ENCODE data around the gene RBP5. TPM values are rescaled to one million over a fixed set of nuclear protein-coding genes. Genes with fewer than 3 reads are reported as not detected.

The RBP5 gene
- total and polyA plus RNA-seq, 9 of the 15 experiments (the other 6 are each of a cell fraction or from before 2014, with no cell fraction given), result 8.6 to 22.5 (median 11.4) TPM

- TF ChIP-seq BRD4 (IDR thresholded peaks at IDR 0.05), result no peak
- no peak for TF ChIP-seq CSDE1 (IDR thresholded peaks at IDR 0.05)
- TF ChIP-seq TRIM28 (IDR thresholded peaks at IDR 0.05), result no peak
- TF ChIP-seq ZFP1 (CRISPR knock-in tag; IDR thresholded peaks at IDR 0.05), result no peak
- no peak for TF ChIP-seq FUS (optimal IDR thresholded peaks at IDR 0.05; ENCODE audit: low read depth, low read length)
- no peak for TF ChIP-seq SPI1 (IDR thresholded peaks at IDR 0.05; ENCODE audit: borderline replicate concordance, low read depth, low read length)
- TF ChIP-seq NCOA1 (IDR thresholded peaks at IDR 0.05; ENCODE audit: low read depth), result peak; percentile 79
- no peak for TF ChIP-seq ZNF586 (CRISPR knock-in tag; conservative IDR thresholded peaks at IDR 0.05)
- no peak for TF ChIP-seq ZFP30 (CRISPR knock-in tag; IDR thresholded peaks at IDR 0.05; ENCODE audit: borderline replicate concordance)
- TF ChIP-seq ATF7 (IDR thresholded peaks at IDR 0.05), result no peak
- TF ChIP-seq PTBP1 (IDR thresholded peaks at IDR 0.05; ENCODE audit: low read depth, low read length), result no peak
- TF ChIP-seq BMI1 (IDR thresholded peaks at IDR 0.05; ENCODE audit: low read length), result no peak
- TF ChIP-seq, protein P1, sequence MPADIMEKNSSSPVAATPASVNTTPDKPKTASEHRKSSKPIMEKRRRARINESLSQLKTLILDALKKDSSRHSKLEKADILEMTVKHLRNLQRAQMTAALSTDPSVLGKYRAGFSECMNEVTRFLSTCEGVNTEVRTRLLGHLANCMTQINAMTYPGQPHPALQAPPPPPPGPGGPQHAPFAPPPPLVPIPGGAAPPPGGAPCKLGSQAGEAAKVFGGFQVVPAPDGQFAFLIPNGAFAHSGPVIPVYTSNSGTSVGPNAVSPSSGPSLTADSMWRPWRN (IDR thresholded peaks at IDR 0.05; ENCODE audit: low read depth), result no peak
- no peak for TF ChIP-seq ZC3H4 (CRISPR knock-in tag; IDR thresholded peaks at IDR 0.05; ENCODE audit: borderline replicate concordance)
- TF ChIP-seq, protein P2, sequence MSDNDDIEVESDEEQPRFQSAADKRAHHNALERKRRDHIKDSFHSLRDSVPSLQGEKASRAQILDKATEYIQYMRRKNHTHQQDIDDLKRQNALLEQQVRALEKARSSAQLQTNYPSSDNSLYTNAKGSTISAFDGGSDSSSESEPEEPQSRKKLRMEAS (CRISPR knock-in tag; IDR thresholded peaks at IDR 0.05), result no peak
- TF ChIP-seq ZNF121 (CRISPR knock-in tag; conservative IDR thresholded peaks at IDR 0.05), result no peak
- TF ChIP-seq SIX5 (IDR thresholded peaks at IDR 0.05; ENCODE audit: borderline replicate concordance in 1 of 2, insufficient read depth in 1 of 2, low read depth in 1 of 2, low read length in 2 of 2), result no peak
- TF ChIP-seq RBM22 (IDR thresholded peaks at IDR 0.05; ENCODE audit: low read depth, low read length, poor library complexity, severe bottlenecking), result no peak
- TF ChIP-seq ILK (tag; IDR thresholded peaks at IDR 0.05; ENCODE audit: borderline replicate concordance, low read depth), result no peak
- TF ChIP-seq ZC3H8 (IDR thresholded peaks at IDR 0.05), result no peak
- TF ChIP-seq ZNF584 (CRISPR knock-in tag; IDR thresholded peaks at IDR 0.05; ENCODE audit: low read depth), result no peak
- no peak for TF ChIP-seq YBX1 (IDR thresholded peaks at IDR 0.05)
- no peak for TF ChIP-seq RBM34 (IDR thresholded peaks at IDR 0.05; ENCODE audit: borderline replicate concordance, insufficient read depth, low read length)
- TF ChIP-seq ETS2 (tag; IDR thresholded peaks at IDR 0.05; ENCODE audit: borderline replicate concordance, poor library complexity, severe bottlenecking), result no peak
- TF ChIP-seq ZFP36 (IDR thresholded peaks at IDR 0.05; ENCODE audit: low read depth, low read length, partially characterized antibody), result no peak
- no peak for TF ChIP-seq EZH2 (IDR thresholded peaks at IDR 0.05; ENCODE audit: borderline replicate concordance, low read depth, low read length)
- peak; percentile 41 for TF ChIP-seq RBBP5 (IDR thresholded peaks at IDR 0.05; ENCODE audit: borderline replicate concordance, insufficient read depth, low read length, poor library complexity, severe bottlenecking)
- TF ChIP-seq POLR2AphosphoS5 (IDR thresholded peaks at IDR 0.05; ENCODE audit: control insufficient read depth, insufficient read depth, low read depth, low read length), result 0 out of 2 replicates have a peak, but pooled peaks have one; percentile 58
- TF ChIP-seq, protein P3, sequence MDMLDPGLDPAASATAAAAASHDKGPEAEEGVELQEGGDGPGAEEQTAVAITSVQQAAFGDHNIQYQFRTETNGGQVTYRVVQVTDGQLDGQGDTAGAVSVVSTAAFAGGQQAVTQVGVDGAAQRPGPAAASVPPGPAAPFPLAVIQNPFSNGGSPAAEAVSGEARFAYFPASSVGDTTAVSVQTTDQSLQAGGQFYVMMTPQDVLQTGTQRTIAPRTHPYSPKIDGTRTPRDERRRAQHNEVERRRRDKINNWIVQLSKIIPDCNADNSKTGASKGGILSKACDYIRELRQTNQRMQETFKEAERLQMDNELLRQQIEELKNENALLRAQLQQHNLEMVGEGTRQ (CRISPR knock-in tag; IDR thresholded peaks at IDR 0.05), result no peak
These were observed 5.6 kb downstream of the RBP5 start (continued) for GRCh38 chr12:7122811-7123769.
